Measurements from ENCODE around the gene ADGRD1. TPM values are rescaled to one million over a fixed set of nuclear protein-coding genes. Genes with fewer than 3 reads are reported as not detected.

ADGRD1 gene
- total and polyA plus RNA-seq, 8 donors = 1.4 to 7.3 (median 5.2) TPM

- intact Hi-C loops (cut with DNase I) = loop anchor here in 2 of 3 donors (10.0 kb wide), 2 partner anchors 348 to 898 kb away; no protein-coding TSS in a partner anchor
- H3K4me3 ChIP-seq = no peak overlapping the region
- FAIRE-seq (no peak), ATAC-seq (no peak), DNase-seq (peak in 1 of 6 donors; percentile 30)
- H3K27me3 ChIP-seq = no peaks in the 10 kb centered on the region
- no peak overlapping the region for H3K27ac ChIP-seq
- H3K4me1 ChIP-seq = no peaks in the 10 kb centered on the region
- no peaks in the 10 kb centered on the region for H3K9me3 ChIP-seq
- no peaks in the 10 kb centered on the region for H3K36me3 ChIP-seq
- no peak for TF ChIP-seq CTCF (IDR thresholded peaks at IDR 0.05)
- 84 to 87% methylated on average over 6 of the region's 6 CpGs for WGBS, 2 donors
Observed at GRCh38 chr12:131106349-131106941, 152.7 kb downstream of the ADGRD1 start.

GRCh38 chr12:131108177-131108955 lies 154.7 kb downstream of the ADGRD1 start:
- TF ChIP-seq CTCF (IDR thresholded peaks at IDR 0.05) = no peak
- intact Hi-C loops (cut with DNase I) = loop anchor here in 2 of 3 donors (10.0 kb wide), 2 partner anchors 346 to 896 kb away; no protein-coding TSS in a partner anchor

GRCh38 chr12:131111446-131111845 lies 157.7 kb downstream of the ADGRD1 start:
- Histone ChIP-seq H3K9me3 (no peaks in the 10 kb centered on the region), H3K4me1 (no peaks in the 10 kb centered on the region), H3K36me3 (no peaks in the 10 kb centered on the region), H3K27me3 (no peaks in the 10 kb centered on the region), H3K27ac (no peak overlapping the region), H3K4me3 (no peak overlapping the region)
- 83 to 86% methylated on average over 3 of the region's 3 CpGs for WGBS, 2 donors
- DNase-seq (no peak), FAIRE-seq (no peak), ATAC-seq (no peak)
- intact Hi-C loops (cut with DNase I) = no loop called here
- TF ChIP-seq CTCF (IDR thresholded peaks at IDR 0.05) = no peak

More at GRCh38 chr12:131108177-131108955, 154.7 kb downstream of the ADGRD1 start:
- Histone ChIP-seq H3K36me3 (no peaks in the 10 kb centered on the region), H3K9me3 (no peaks in the 10 kb centered on the region), H3K27me3 (no peaks in the 10 kb centered on the region), H3K4me3 (no peak overlapping the region), H3K27ac (no peak overlapping the region), H3K4me1 (no peaks in the 10 kb centered on the region)
- ATAC-seq (no peak), FAIRE-seq (no peak), DNase-seq (peak in 1 of 6 donors; percentile 20)
- WGBS, 2 donors = 91 to 93% methylated on average over 10 of the region's 10 CpGs

GRCh38 chr12:131112021-131112420 lies 158.3 kb downstream of the ADGRD1 start:
- Histone ChIP-seq H3K36me3 (no peaks in the 10 kb centered on the region), H3K4me3 (no peak overlapping the region), H3K4me1 (no peaks in the 10 kb centered on the region), H3K27me3 (no peaks in the 10 kb centered on the region), H3K27ac (no peak overlapping the region), H3K9me3 (no peaks in the 10 kb centered on the region)
- no peak for TF ChIP-seq CTCF (IDR thresholded peaks at IDR 0.05)
- FAIRE-seq (no peak), DNase-seq (no peak), ATAC-seq (no peak)
- WGBS, 2 donors = 82 to 83% methylated on average over 1 of the region's 1 CpG
- intact Hi-C loops (cut with DNase I) = no loop called here

Data from pancreas (tissue), 10 donors.